GM19438 (cell line): Measurements from ENCODE around the gene RHBDF2.
"Not testable (repeated sequence)": the region's sequence is repeated elsewhere in the genome, so short reads cannot be mapped to it uniquely, and the experiment has no call there.

Source experiments
- ATAC-seq: cut with Tn5 transposase; IDR thresholded peaks from one replicate; pipeline ENCODE4 v1.9.1; 2021; ENCODE audit warnings: low read depth; ENCODE audit not compliant: unreplicated experiment

The RHBDF2 gene

GRCh38 chr17:76538941-76539570 lies 37.8 kb upstream of the RHBDF2 start:
- ATAC-seq: no peak

GRCh38 chr17:76538281-76538931 lies 37.2 kb upstream of the RHBDF2 start:
- no peak for ATAC-seq

DNA sequence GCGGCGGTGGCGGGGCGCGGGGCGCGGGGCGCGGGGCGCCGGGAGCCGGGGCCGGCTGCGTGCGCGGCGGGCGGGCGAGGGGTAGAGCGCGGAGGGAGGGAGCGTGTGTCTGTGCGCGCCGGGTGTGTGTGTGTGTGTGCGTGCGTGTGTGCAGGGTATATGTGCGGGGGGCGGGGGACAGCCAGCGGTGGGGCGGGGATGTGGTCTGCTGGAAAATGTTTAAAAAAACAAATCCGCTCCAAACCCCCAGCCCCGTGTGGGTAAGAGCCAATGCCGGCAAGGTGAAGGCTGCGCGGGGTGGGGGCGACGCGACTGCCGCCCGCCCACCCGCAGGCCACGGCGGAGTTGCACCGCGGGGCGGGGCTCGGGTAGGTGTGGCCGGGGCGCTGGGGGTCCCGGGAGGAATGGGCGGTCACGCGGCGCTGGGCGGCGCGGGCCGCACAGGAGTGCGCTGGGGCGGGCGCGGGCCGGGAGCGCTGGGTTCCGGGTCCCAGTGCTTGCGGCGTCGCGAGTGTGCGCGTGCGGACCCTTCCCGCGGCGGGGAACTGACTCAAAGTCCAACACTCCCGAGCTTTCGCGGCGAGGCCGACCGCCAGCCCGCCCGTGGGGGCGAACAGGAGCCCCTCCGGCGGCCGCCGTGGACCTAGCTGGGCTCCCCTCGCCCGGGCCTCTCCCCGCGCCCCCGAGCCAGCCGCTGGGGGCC lies 36.5 kb upstream of the RHBDF2 start, which contains the start of gene CYGB:
Gene CYGB (minus strand): TSS at position 132 of the 703 bp plus-strand sequence. CDS start 167 bp downstream, outside the sequence.
- ATAC-seq: no peak

DNA sequence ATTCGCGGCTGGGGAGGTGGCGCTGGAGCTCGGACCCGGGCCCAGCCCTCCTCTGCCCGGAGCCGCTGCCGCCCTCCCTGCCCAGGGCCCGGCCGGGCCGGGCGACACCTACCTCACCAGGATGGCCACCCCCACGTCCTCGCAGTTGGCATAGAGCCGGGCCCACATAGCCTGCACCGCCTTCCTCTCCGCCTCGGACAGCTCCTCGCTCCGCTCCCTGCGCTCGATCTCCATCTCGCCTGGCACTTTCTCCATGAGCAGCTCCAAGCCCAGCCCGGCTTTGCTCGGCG lies 36.0 kb upstream of the RHBDF2 start:
- no peak for ATAC-seq

GRCh38 chr17:76536511-76537287 lies 35.5 kb upstream of the RHBDF2 start:
- no peak for ATAC-seq

GRCh38 chr17:76535788-76536510 lies 34.7 kb upstream of the RHBDF2 start:
- ATAC-seq: no peak

DNA sequence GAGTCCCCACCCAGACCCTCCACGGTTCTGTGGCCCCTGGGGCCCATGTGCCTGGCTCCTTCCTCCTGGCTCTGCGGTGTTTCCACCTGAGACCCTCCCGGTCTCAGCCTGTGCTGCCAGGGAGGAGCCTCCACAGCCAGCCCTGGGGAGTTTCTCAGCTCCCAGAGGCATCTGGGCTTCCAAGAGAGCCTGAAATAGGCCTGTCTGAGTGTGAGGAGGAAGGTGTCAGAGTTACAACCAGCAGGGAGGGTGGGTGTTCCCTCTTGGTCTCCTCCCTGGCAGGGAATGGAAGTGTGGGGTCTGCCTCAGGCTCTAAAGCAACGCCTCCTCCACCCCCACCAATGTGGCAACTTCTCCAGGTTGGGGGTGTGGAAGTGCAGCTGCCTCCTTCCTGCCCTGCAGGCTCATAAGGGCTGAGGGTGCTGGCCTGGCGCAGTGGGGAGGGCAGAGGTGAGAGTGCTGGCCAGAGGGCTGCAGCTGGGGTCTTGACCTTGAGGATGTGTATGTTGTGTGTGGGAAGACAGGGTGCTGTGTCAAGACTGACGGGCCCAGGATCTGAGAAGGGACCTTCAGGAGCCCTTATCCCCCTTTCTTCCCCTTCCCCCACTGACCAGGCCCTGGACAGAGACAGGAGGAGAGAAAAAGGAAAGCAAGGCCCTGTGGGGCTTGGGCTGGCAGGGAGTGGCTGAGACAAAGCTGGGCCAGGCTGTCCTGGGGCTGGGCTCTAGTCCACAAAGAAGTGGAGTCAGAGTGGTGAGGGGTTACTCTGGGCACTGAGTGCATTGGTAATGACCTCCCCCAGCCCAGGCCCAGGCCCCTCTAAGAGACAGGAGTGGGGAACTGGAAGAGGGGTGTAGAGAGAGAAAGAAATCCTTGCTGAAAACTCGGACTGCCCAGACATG lies 33.9 kb upstream of the RHBDF2 start:
- ATAC-seq: no peak

DNA sequence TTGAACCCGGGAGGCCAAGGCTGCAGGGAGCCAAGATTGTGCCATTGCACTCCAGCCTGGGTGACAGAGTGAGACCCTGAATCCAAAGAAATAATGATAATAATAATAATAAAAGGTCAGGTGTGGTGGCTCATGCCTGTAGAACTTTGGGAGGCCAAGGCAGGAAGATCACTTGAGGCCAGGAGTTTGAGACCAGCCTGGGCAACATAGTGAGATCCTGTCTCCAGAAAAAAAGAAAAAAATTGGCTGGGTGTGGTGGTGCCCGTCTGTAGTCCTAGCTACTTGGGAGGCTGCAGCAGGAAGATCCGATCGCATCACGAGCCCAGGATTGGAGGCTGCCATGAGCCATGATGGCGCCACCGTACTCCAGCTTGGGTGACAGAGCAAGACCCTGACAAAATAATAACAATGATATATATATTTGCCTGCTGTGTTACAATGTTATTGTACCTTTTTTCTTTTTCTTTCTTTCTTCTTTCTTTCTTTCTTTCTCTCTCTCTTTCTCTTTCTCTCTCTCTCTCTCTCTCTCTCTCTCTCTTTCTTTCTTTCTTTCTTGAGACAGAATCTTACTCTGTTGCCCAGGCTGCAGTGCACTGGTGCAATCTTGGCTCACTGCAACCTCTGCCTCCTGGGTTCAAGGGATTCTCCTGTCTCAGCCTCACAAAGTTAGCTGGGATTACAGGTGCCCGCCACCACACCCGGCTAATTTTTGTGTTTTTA lies 32.6 kb upstream of the RHBDF2 start:
- ATAC-seq: not testable (repeated sequence)

DNA sequence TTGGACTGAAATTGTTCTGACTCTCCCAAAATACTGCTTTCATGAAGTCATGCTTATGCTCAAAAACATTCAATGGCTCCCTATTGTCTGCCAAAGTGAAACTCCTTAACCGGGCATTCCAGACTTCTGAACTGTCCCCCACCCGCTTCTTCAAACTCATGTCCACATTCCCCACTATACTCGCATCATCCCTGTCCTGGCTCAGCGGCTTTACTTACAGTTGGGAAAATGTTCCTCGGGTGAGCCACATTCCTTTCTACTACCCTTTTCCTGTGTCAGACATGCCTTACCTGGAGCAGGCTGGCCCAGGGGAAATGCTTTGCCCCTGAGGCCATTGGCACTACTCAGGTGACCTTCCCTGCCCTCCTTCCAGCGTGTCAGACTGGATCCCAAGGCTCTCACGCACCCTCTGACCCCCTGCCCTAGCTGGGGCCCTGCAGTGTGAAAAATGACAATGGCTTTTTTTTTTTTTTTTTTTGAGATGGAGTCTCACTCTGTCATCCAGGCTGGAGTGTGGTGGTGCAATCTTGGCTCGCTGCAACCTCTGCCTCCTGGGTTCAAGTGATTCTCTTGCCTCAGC lies 30.9 kb upstream of the RHBDF2 start:
- no peak for ATAC-seq

GRCh38 chr17:76531486-76532038 lies 30.3 kb upstream of the RHBDF2 start:
- ATAC-seq: no peak

DNA sequence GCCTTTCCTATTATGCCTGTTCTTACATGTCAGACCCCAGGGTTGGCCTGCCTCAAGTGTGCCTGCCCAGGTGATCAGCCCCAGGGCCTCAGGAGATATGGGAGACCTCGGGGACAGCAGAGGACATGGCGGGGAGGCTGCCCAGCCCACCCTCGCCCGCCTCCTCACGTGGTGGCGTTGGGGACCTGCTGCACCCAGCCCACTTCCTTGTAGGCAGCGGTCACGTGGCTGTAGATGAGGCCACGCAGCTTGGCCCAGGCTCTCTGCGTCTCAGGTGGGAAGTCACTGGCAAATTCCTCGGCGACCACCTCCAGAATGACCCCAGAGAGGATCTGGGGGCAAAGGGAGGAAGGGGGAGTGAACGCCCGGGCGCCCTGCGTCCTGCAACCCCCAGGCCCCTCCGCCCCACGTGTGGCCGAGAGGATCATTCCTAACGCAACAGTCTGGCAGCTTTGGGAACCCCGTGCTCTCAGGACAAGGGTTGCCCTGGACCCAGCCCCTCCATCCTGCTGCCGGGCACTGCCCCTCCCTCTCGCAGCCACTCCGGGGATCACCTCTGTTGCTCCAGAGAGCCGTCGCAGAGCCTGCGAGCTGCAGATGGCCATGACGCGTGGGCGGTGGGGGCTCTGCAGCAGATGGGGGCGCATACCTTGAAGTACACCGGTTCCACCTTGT lies 29.7 kb upstream of the RHBDF2 start:
- ATAC-seq: no peak

DNA sequence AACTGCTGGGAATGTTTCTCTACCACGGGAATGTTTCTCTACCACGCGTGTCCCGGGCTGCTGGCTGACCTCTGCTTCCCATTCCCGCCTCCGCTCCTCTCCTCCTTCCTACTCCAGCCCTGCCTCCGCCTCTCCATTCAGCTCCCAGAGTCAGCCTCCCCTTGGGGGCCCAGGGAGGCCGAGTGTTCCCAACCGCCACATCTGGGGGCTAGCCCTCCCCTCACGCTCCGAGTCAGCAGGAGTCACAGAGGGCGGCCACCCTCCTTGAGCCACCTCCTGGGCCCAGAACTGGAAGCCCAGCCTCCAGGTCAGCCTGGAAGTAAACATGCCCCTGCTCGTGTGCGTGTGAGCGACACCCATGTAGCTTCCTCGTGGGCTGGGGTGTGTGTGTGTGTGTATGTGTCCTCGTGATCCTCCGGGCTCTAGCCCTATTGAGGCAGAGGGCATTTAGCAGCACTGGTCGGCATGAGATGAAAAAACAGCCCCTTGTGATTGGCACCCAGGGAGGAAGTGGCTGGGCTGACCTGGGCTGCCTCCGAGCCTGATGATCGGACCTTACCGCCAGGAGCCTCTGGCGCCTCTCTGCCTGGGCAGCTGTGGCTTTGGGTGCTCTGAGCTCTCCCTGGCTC lies 29.0 kb upstream of the RHBDF2 start:
- ATAC-seq: no peak

- ATAC-seq: no peak
These were observed 28.2 kb upstream of the RHBDF2 start for GRCh38 chr17:76529224-76530094.

GRCh38 chr17:76528528-76529223 lies 27.5 kb upstream of the RHBDF2 start:
- no peak for ATAC-seq

GRCh38 chr17:76528156-76528527 lies 26.9 kb upstream of the RHBDF2 start:
- peak; percentile 70 for ATAC-seq
